Ovary (tissue), 3 donors: ENCODE results near the gene DIRAS1.

Experiments
- EP300 ChIP-seq: sonication (generic); formaldehyde crosslinking; IDR thresholded peaks from one replicate; pipeline ENCODE4 v1.6.1; 2017; ENCODE audit warnings: antibody characterized with exemption
- POLR2A ChIP-seq: fragments of 450-650 bp; IDR thresholded peaks from one replicate; pipeline ENCODE4 v1.6.1; 2017; ENCODE audit warnings: antibody characterized with exemption, mild to moderate bottlenecking, moderate library complexity
- TF ChIP-seq, protein P1 (sequence below), 3 donors: fragments of 450-650 bp in 2 of 3; fragments of 200-600 bp in 1 of 3; IDR thresholded peaks; one replicate each; pipeline versions ENCODE4 v1.5.1 to v1.8.0; 2016 to 2022; ENCODE audit warnings: antibody characterized with exemption in 3 of 3, mild to moderate bottlenecking in 1 of 3
- donor health status: DM: no; HTN: no; CAD: no.

DNA sequence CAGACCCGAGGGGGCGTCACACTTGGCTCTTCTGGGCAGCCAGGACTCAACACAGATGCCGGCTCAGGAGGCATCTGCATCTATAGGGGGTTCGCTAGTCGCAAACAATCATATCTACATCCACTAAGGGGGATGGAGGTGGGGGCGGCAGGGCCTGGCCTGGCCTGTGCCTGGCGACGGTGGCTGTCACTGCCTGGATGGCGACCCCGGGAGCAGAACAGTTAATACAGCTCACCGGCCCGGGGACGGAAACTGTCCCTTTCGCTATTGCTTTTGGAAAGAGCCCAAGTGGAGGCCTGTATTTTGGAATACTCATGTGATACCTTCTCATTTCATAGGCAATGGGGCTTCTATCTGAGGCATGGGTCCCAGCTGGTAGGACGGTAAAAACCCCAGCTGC lies 44.2 kb upstream of the DIRAS1 start:
- TF ChIP-seq, protein P1, sequence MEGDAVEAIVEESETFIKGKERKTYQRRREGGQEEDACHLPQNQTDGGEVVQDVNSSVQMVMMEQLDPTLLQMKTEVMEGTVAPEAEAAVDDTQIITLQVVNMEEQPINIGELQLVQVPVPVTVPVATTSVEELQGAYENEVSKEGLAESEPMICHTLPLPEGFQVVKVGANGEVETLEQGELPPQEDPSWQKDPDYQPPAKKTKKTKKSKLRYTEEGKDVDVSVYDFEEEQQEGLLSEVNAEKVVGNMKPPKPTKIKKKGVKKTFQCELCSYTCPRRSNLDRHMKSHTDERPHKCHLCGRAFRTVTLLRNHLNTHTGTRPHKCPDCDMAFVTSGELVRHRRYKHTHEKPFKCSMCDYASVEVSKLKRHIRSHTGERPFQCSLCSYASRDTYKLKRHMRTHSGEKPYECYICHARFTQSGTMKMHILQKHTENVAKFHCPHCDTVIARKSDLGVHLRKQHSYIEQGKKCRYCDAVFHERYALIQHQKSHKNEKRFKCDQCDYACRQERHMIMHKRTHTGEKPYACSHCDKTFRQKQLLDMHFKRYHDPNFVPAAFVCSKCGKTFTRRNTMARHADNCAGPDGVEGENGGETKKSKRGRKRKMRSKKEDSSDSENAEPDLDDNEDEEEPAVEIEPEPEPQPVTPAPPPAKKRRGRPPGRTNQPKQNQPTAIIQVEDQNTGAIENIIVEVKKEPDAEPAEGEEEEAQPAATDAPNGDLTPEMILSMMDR (IDR thresholded peaks at IDR 0.05) = no peak
- TF ChIP-seq POLR2A (no peak), EP300 (no peak)
